ENCODE data around the gene KLF1. TPM values are rescaled to one million over a fixed set of nuclear protein-coding genes. Genes with fewer than 3 reads are reported as not detected.

Gene KLF1
- total and polyA plus RNA-seq, 2 of the 8 experiments (the other 6 are each of a cell fraction or from before 2014, with no cell fraction given) = 0.84 to 0.91 TPM

DNA sequence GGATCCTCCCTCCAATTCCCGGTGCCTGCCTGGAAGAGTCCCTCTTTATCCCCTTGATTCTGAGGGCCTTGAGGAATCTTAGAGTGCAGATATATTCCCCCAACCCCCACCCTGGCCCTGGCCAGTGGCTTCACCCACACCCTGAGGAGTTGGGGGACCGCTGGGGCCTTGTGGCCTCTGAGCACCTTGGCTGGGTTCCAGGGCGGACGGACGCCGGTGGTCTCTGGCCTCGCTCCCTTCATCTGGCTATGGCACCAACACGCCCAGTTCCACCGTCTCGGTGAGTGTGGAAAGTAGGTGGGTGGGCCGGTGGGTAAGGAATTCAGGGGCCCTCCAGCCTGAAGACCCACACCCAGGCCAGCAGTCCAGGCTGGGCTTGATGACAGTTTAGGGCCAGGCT is 43.7 kb downstream of the KLF1 start:
- Histone ChIP-seq H3K4me2 (ENCODE audit: insufficient read depth in 1 of 2, low read depth in 2 of 2, low read length in 2 of 2) (no peak overlapping the region), H3K79me2 (ENCODE audit: control insufficient read depth in 1 of 2, insufficient read depth in 2 of 2, low read length in 2 of 2) (peaks cover 0 to 9% of the 10 kb centered on the region in 2 experiments; a peak in 2 of 4 replicates), H3K36me3 (ENCODE audit: control insufficient read depth in 2 of 4, insufficient read depth in 4 of 4, low read length in 3 of 4) (peaks cover 0 to 3% (median 0%) of the 10 kb centered on the region in 4 experiments; a peak in 1 of 8 replicates), H3K4me1 (replicated peaks in 1 of 4; ENCODE audit: control insufficient read depth in 3 of 4, insufficient read depth in 4 of 4, low read length in 3 of 4) (peaks cover 6 to 31% (median 10%) of the 10 kb centered on the region in 4 experiments), H3K14ac (ENCODE audit: insufficient read length) (no peak overlapping the region), H3K9ac (replicated peaks in 1 of 4; ENCODE audit: extremely low read depth in 1 of 4, low read depth in 3 of 4, low read length in 3 of 4) (no peak overlapping the region), H3K27ac (ENCODE audit: low read depth, low read length) (no peak overlapping the region), H2BK120ac (replicated peaks; ENCODE audit: low read depth, low read length) (no peak overlapping the region), H2AFZ (ENCODE audit: low read length) (no peak overlapping the region), H2BK15ac (ENCODE audit: low read length) (no peak overlapping the region), H3K18ac (ENCODE audit: extremely low read depth, low read length) (no peak overlapping the region), H3K4ac (replicated peaks; ENCODE audit: insufficient read length, low read depth, low read length) (no peak overlapping the region), H2BK5ac (ENCODE audit: low read depth, low read length) (no peak overlapping the region), H3K4me3 (ENCODE audit: extremely low read depth in 1 of 4, insufficient read depth in 2 of 4, low read depth in 3 of 4, low read length in 4 of 4) (no peak overlapping the region), H4K8ac (ENCODE audit: extremely low read depth, insufficient read depth, low read length) (no peak overlapping the region), H3K79me1 (ENCODE audit: low read depth, low read length) (peaks cover 11% of the 10 kb centered on the region), H4K5ac (ENCODE audit: insufficient read length, low read depth, low read length) (no peak overlapping the region), H4K20me1 (replicated peaks in 1 of 2; ENCODE audit: control insufficient read depth in 1 of 2, insufficient read depth in 2 of 2, low read length in 2 of 2) (peaks cover 8 to 24% of the 10 kb centered on the region in 2 experiments), H3K23me2 (ENCODE audit: low read depth, low read length) (peaks cover 13% of the 10 kb centered on the region), H3K27me3 (replicated peaks in 1 of 4; ENCODE audit: control insufficient read depth in 3 of 4, extremely low read depth in 1 of 4, insufficient read depth in 3 of 4, low read length in 3 of 4) (no peaks in the 10 kb centered on the region; a peak in 1 of 7 replicates), H2AK5ac (ENCODE audit: low read depth, low read length) (no peak overlapping the region), H4K91ac (replicated peaks; ENCODE audit: insufficient read length, low read length) (no peak overlapping the region), H2BK12ac (ENCODE audit: low read depth, low read length) (no peak overlapping the region), H3K9me3 (ENCODE audit: insufficient read depth in 2 of 2, low read depth in 1 of 2, low read length in 1 of 2) (no peaks in the 10 kb centered on the region), H3K56ac (replicated peaks; ENCODE audit: insufficient read length, low read depth, low read length) (no peak overlapping the region), H2BK20ac (ENCODE audit: low read length) (no peak overlapping the region), H3K23ac (ENCODE audit: insufficient read length) (no peak overlapping the region)
- ChIA-PET POLR2A (ENCODE audit: partially characterized antibody) (no interaction called here), CTCF (ENCODE audit: partially characterized antibody) (no interaction called here)
- DNase-seq (ENCODE audit: low read depth in 1 of 2, low spot score in 2 of 2) (no peak), FAIRE-seq (no peak)
- TF ChIP-seq ZNF274 (IDR thresholded peaks at IDR 0.05; ENCODE audit: borderline replicate concordance, extremely low read depth, low read length) (no peak), ASH2L (IDR thresholded peaks at IDR 0.05; ENCODE audit: low read length) (no peak), JUN (IDR thresholded peaks at IDR 0.05; ENCODE audit: low read depth, low read length) (no peak), NANOG (IDR thresholded peaks at IDR 0.05; ENCODE audit: insufficient read depth, low read depth, low read length, poor library complexity, severe bottlenecking) (no peak), KDM4A (IDR thresholded peaks at IDR 0.05; ENCODE audit: low read depth, low read length, severe bottlenecking) (no peak), TBP (IDR thresholded peaks at IDR 0.05; ENCODE audit: low read depth, low read length) (no peak), POLR2AphosphoS5 (IDR thresholded peaks at IDR 0.05; ENCODE audit: low read depth, low read length) (no peak), EGR1 (IDR thresholded peaks at IDR 0.05; ENCODE audit: borderline replicate concordance, low read depth, low read length) (no peak), RAD21 (IDR thresholded peaks at IDR 0.05 in 1 of 2, conservative IDR thresholded peaks at IDR 0.05 in 1 of 2; ENCODE audit: low read depth in 2 of 2, low read length in 2 of 2) (no peak)
- TF ChIP-seq, protein P1, sequence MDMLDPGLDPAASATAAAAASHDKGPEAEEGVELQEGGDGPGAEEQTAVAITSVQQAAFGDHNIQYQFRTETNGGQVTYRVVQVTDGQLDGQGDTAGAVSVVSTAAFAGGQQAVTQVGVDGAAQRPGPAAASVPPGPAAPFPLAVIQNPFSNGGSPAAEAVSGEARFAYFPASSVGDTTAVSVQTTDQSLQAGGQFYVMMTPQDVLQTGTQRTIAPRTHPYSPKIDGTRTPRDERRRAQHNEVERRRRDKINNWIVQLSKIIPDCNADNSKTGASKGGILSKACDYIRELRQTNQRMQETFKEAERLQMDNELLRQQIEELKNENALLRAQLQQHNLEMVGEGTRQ (IDR thresholded peaks at IDR 0.05; ENCODE audit: low read length) = no peak
- 91% methylated on average over 11 of the region's 11 CpGs; no CpG with 5 or more reads in 1 of the 2 experiments for WGBS, 2 experiments (ENCODE audit: extremely low coverage in 1 of 2, insufficient coverage in 1 of 2, insufficient read length in 1 of 2, insufficient replicate concordance in 2 of 2, low coverage in 1 of 2, low lambda C conversion rate in 2 of 2, missing lambda C conversion rate in 1 of 2)

Measured in H1 (cell line).